HG03575 (cell line): ENCODE measurements around the gene GRIN3B.

Experiments used
- ATAC-seq: cut with Tn5 transposase; IDR thresholded peaks from one replicate; pipeline ENCODE4 v1.9.1; 2021; ENCODE audit not compliant: unreplicated experiment, insufficient number of reproducible peaks, low FRiP score; ENCODE audit errors: extremely low read depth

Gene GRIN3B

DNA sequence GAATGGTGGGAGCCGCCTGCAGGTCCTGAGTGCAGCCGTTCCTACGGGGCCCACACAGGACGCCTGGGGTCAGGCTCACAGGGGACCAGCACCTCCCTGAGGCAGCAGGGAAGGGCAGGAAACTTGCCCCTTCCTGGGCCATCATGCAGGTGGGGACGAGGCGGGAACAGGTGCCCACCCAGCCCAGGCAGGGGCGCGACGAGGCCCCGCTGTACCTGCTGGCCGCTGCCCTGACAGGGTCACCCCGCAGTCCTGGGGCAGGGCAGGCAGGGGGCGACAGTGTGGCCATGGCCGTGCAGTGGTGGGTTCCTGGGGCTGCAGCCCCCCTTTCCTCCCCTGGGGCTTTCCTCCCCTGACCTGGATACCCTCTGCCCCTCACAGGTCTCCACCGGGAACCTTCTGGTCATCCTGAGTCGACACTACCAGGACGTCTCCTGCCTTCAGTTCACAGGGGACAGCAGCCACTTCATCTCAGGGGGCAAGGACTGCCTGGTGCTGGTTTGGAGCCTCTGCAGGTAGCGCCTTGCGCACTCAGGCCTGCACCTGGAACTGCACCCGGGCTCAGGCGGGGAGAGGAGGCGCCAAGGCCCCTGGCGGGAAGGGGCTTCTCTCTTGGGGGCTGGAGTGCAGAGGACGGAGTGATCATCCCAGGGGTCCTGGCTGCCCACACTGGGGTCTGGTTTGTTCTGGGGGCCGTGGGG, 10.7 kb upstream of the GRIN3B start:
- ATAC-seq = no peak

- ATAC-seq = no peak
Observed at GRCh38 chr19:990119-990571, 10.1 kb upstream of the GRIN3B start.

GRCh38 chr19:990746-991145, 9.5 kb upstream of the GRIN3B start:
- no peak for ATAC-seq

GRCh38 chr19:991174-991931, 8.9 kb upstream of the GRIN3B start:
- ATAC-seq = no peak

- ATAC-seq = no peak
Observed at GRCh38 chr19:991932-992669, 8.1 kb upstream of the GRIN3B start.

GRCh38 chr19:992670-993055, 7.6 kb upstream of the GRIN3B start:
- ATAC-seq = no peak

DNA sequence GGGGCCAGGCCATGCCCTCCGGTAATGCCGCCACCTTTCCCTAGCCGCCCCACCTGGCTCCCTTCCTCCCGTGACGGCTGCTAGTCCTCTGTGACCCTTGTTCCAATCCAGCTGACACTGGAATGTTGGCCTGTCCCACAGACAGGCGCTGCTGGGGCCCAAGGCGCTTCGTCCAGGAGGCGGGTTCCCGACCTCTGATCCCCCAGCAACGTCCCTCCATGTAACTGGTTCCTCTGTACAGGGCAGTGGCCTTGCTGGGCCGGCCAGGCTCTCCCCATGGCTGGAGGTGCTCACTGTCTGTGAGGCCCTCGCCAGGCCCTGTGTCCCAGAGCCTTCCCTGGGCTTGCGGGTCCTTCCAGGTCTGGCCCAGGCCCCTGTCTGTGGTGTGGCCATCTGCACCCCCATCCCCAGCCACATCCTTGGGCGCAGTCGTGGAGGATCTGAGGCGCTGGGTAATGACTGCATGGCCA, 6.8 kb upstream of the GRIN3B start:
- ATAC-seq = no peak

DNA sequence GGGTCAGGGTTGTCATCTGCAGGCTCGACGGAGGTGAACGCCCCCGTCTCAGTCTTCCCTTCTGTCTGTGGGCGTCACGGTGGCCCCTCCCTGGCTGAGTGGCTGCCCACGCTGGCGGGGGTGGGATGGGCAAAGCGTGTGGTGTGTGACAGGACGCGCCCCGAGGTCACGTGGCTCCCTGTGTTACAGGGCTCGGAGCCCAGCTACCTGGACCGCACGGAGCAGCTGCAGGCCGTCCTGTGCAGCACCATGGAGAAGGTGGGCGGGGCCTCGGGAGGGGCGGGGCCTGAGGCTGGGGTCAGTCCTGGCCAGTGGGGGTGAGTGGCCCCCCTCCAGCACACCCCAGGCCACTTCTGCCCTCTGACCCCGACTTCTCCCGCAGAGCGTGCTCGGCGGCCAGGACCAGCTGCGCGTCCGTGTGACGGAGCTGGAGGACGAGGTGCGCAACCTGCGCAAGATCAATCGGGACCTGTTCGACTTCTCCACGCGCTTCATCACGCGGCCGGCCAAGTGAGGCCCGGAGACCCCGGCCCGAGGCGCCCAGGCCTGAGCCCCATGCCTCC, 6.3 kb upstream of the GRIN3B start:
- no peak for ATAC-seq

DNA sequence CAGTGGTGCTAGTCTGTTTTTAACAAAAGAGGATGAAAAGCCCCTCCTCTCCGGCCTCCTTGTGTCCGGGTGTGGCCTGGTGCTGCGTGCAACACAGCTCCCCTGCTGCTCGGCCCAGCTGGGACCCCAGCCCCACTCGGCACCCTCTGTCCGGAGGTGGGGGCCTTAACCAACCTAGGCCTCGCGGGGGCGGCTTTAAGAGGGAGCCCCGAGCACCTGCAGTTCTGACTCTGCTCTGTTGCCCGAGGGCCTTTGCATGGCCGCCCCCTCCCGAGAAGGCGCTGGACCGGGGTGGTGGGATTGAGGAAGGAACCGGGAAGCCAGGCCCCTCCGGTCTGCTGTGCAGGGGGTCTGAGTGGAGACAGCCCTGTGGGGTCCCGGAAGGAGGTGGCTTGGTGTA, 5.7 kb upstream of the GRIN3B start:
- ATAC-seq = no peak

DNA sequence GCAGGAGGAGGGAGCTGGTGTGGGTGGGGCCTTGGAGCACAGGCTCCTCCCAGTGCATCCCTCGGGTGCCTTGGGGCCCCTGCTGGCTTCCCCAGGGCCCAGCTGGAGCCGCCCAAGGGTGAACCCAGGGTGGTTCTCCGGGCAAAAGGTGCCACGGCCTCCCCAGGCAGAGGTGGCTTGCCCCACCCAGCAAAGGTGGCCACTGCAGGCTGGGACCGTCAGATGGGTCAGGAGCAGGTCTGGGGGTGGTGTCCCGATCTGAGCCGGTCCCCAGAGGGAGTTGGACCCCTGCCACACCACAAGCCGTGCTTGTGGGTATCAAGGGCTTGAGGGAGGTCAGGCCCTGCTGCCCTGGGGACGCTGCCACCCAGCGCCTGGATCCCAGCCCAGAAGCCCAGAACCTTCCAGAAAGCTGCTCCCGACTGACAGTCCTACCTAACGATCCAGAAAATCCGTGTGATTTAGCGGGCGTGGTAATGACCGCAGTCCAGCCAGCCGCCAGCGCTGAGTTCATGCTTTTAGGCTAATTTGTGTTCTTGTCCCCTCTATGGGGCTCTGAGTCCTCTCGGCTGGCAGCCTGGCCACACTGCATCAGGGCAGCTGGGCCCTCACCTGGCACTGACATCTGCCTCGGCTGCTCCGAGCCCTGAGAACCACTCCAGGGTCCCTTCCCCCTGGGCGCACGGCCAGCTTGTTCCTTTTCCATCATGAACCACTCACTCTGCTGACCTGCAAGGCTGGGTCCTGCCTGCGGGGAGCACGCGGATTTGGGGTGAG, 5.0 kb upstream of the GRIN3B start:
- no peak for ATAC-seq

DNA sequence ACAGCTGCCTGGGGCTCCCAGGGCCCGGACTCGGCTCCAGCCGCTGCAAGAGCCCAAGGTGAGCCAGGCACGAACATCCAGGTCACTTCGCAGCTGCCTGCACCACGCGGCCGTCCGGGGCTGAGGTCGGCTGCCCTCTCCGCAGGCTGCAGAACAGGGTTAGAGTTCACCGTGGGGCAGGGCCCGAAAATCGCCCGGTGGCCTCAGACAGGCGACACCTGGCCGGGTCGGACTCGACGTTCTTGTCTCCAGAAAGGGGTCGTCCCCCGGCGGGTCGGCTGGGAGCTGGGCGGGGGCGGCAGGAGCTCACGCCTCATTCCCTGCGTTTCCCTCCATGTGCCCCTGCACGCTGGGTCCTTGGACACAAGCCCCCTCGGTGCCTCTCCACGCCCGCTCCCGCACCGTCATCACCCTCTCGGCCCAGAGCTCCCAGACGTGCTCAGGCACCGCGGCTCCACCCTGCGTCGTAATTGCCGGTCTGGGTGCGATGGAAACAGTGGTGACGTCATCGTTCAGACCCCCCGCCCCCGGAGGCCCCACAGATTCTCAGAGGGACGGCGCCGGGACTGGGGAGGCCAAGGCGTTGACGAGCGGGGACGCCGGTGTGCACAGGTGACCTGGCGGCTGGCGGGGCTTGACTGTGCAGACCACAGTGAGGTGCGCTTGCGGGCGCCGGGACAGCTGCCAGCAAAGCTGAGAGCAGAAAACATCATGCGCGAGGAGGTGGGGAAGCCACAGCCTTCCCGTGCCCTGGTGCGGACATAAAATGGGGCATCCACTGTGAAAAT, 4.0 kb upstream of the GRIN3B start:
- ATAC-seq = no peak

- no peak for ATAC-seq
Observed at GRCh38 chr19:998064-998463, 2.2 kb upstream of the GRIN3B start.

DNA sequence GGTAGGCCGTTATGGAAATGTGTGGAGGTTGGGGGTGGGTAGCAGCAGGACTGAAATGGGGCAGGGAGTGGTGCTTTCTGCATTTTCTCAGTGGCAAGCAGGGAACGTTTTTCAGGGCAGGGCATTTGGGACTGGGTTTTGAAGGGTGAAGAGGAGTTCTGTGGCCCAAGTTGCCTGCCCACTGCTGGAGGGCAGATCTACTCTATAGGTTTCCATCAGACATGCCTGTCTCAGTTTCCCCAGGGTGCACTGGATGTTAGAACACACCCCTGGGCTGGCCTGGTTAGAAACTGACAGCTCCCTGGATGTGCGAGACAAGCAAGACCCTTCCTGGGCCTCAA, 870 bp upstream of the GRIN3B start:
- ATAC-seq = no peak

DNA sequence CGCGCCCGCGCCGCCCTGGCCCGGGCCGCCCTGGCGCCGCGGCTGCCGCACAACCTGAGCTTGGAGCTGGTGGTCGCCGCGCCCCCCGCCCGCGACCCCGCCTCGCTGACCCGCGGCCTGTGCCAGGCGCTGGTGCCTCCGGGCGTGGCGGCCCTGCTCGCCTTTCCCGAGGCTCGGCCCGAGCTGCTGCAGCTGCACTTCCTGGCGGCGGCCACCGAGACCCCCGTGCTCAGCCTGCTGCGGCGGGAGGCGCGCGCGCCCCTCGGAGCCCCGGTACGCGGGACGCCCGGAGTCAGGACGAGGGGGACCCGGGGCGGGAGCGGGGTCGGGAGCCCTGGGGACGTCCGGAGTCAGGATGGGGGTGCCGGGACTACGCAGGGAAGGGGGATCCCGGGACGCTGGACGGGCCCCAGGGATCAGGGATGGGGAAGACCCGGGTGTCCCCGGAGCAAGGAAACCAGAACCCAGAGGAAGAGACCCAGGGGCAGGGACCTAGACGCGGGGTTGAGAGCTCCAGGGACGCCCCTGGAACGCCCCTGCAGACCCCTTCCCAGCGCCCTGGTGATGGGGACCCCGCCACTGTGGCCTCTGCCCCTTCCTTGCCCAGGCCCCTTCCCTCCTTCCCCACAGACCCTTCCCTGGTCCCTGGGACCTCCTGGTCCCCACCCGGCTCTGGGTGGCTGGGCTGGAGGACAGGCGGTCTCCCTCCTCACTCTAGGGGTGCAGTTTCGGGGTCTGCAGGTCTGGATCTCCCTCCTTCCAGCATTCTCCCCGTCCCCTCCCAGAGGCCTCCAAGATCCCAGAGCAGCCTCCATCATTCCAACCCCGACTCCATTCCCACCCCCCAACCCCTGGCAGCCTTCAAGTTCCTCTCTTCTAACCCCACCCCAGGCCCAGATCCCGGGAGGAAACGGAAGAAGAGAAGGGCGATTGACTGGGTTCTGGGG, 645 bp downstream of the GRIN3B start:
- no peak for ATAC-seq

- ATAC-seq = no peak
Observed at GRCh38 chr19:1001538-1002166, 1.4 kb downstream of the GRIN3B start.

DNA sequence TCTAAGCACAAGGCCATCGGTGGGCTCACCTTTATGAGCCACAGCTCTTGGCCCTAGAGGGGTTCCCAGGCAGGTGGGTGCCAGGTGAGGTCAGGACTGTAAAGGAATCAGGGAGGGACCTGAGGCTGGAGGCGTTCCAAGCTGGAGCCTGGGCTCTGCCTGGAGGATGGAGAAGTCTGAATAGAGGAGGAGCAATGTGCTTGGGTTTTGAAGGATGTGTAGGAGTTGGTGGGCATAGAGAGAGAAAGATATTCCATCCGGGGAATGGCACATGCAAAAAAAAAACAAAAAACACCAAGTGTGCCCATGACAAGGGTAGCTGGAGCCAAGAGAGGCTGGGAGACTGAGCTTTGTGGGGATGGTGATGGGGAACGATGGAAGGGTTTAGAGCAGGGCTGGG, 2.4 kb downstream of the GRIN3B start:
- ATAC-seq = no peak

GRCh38 chr19:1003283-1003682, 3.1 kb downstream of the GRIN3B start:
- no peak for ATAC-seq
